ENCODE results near the gene FUZ.

GRCh38 chr19:49861541-49862378 lies 48.7 kb upstream of the FUZ start:
- TF ChIP-seq YY1 (IDR thresholded peaks at IDR 0.05; ENCODE audit: insufficient read depth, insufficient read length), result no peak
- no peak for TF ChIP-seq ZNF274 (IDR thresholded peaks at IDR 0.05; ENCODE audit: low read depth, low read length)
- no peak for TF ChIP-seq SUZ12 (IDR thresholded peaks at IDR 0.05; ENCODE audit: extremely low read depth, insufficient read depth, insufficient read length)
